Measurements from ENCODE around the gene GPT2. TPM values are rescaled to one million over a fixed set of nuclear protein-coding genes. Genes with fewer than 3 reads are reported as not detected.

The GPT2 gene
- polyA plus RNA-seq, 3 donors: 0.98 to 1.5 (median 1.4) TPM

DNA sequence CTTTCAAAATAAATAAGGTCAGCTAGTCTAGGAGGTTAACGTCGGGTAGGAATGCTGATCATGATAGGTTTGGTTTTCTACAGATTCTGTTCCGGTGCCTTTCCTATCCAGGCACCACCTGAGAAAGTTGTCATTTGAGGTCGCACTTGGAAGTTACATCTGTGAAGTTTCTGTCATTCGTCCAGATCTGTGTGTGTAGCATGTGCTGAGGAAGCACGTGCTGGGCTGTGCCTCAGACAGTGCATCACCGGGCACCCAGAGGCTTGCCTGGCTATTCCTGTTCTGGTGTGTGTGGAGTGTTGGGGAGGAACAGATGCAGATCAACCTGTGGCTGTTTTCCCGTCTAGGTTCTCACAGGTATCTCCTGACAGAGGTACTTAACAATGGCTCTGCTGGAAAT lies 46.7 kb downstream of the GPT2 start:
- Histone ChIP-seq H3K36me3 (replicated peaks in 1 of 2; ENCODE audit: control insufficient read depth in 1 of 2, insufficient read depth in 2 of 2, low read length in 2 of 2) (peaks cover 6 to 17% of the 10 kb centered on the region in 2 donors), H2AFZ (ENCODE audit: insufficient read depth, low read depth, low read length, poor library complexity, severe bottlenecking) (no peak overlapping the region), H3K4me3 (replicated peaks in 1 of 3; ENCODE audit: low read depth in 2 of 3, low read length in 3 of 3) (no peak overlapping the region), H3K27ac (ENCODE audit: low read depth in 1 of 2, low read length in 2 of 2) (no peak overlapping the region), H3K9ac (ENCODE audit: insufficient read depth, low read length, poor library complexity, severe bottlenecking) (no peak overlapping the region), H3K4me1 (ENCODE audit: control insufficient read depth in 1 of 2, insufficient read depth in 2 of 2, low read length in 2 of 2) (peaks cover 4 to 13% of the 10 kb centered on the region in 2 donors), H3K4me2 (replicated peaks; ENCODE audit: extremely low read depth, low read length, poor library complexity, severe bottlenecking) (no peak overlapping the region), H3K27me3 (ENCODE audit: control insufficient read depth in 2 of 2, insufficient read depth in 2 of 2, low read length in 2 of 2) (no peaks in the 10 kb centered on the region), H3K9me3 (replicated peaks in 1 of 2; ENCODE audit: control insufficient read depth in 1 of 2, insufficient read depth in 1 of 2, low read length in 2 of 2) (no peaks in the 10 kb centered on the region), H3K79me2 (ENCODE audit: insufficient read depth, low read length) (no peaks in the 10 kb centered on the region), H4K20me1 (ENCODE audit: insufficient read depth, low read length) (no peaks in the 10 kb centered on the region)
- H3K4me1 Mint-ChIP-seq: peaks cover 10% of the 10 kb centered on the region
- no peak overlapping the region for H3K27ac Mint-ChIP-seq
- intact Hi-C loops (cut with micrococcal nuclease): no loop called here
- TF ChIP-seq, protein P1, sequence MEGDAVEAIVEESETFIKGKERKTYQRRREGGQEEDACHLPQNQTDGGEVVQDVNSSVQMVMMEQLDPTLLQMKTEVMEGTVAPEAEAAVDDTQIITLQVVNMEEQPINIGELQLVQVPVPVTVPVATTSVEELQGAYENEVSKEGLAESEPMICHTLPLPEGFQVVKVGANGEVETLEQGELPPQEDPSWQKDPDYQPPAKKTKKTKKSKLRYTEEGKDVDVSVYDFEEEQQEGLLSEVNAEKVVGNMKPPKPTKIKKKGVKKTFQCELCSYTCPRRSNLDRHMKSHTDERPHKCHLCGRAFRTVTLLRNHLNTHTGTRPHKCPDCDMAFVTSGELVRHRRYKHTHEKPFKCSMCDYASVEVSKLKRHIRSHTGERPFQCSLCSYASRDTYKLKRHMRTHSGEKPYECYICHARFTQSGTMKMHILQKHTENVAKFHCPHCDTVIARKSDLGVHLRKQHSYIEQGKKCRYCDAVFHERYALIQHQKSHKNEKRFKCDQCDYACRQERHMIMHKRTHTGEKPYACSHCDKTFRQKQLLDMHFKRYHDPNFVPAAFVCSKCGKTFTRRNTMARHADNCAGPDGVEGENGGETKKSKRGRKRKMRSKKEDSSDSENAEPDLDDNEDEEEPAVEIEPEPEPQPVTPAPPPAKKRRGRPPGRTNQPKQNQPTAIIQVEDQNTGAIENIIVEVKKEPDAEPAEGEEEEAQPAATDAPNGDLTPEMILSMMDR (IDR thresholded peaks at IDR 0.05): no peak
- no peaks in the 10 kb centered on the region for H3K9me3 Mint-ChIP-seq
- WGBS (ENCODE audit: insufficient coverage): 95% methylated on average over 6 of the region's 8 CpGs
- no peak overlapping the region for H3K4me3 Mint-ChIP-seq
- peaks cover 14 to 20% of the 10 kb centered on the region in 2 donors for H3K36me3 Mint-ChIP-seq
- peaks cover 2 to 6% (median 2%) of the 10 kb centered on the region in 3 donors for H3K27me3 Mint-ChIP-seq (ENCODE audit: low read depth in 3 of 3)
- DNase-seq: no peak

DNA sequence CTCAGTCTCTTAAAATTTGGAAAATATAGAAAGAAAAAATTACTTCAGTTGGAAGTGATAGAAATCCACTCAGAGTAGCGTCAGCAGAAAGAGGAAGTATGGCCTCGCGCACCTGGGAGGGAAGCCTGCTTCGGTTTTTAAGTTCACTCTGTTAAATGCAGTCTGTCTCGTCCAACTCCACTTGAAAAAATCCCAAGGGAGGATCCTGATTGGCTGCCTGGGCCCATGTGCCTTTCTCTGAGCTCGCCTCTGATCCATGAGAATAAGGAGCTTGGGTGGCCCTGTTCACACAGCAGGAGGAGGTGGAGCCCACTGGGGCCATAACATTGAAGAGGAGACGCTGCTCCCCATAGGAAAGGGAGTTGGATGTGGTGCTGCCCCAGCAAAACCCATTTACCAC lies 48.6 kb downstream of the GPT2 start:
- TF ChIP-seq, protein P1 (IDR thresholded peaks at IDR 0.05): no peak
- H3K27me3 Mint-ChIP-seq (ENCODE audit: low read depth in 3 of 3): peaks cover 2 to 8% (median 2%) of the 10 kb centered on the region in 3 donors
- peaks cover 10% of the 10 kb centered on the region for H3K4me1 Mint-ChIP-seq
- H3K4me3 Mint-ChIP-seq: peak overlapping the region in 1 of 2 donors; percentile 55
- no peak overlapping the region for H3K27ac ChIP-seq (ENCODE audit: low read depth in 1 of 2, low read length in 2 of 2)
- 8% methylated on average over 5 of the region's 7 CpGs for WGBS (ENCODE audit: insufficient coverage)
- H4K20me1 ChIP-seq (ENCODE audit: insufficient read depth, low read length): no peaks in the 10 kb centered on the region
- H3K79me2 ChIP-seq (ENCODE audit: insufficient read depth, low read length): no peaks in the 10 kb centered on the region
- H3K4me1 ChIP-seq (ENCODE audit: control insufficient read depth in 1 of 2, insufficient read depth in 2 of 2, low read length in 2 of 2): peaks cover 4 to 13% of the 10 kb centered on the region in 2 donors
- peak in 2 of 3 donors; percentile 17 to 26 for DNase-seq
- no peak overlapping the region for H3K9ac ChIP-seq (ENCODE audit: insufficient read depth, low read length, poor library complexity, severe bottlenecking)
- no peak overlapping the region for H3K4me3 ChIP-seq (replicated peaks in 1 of 3; ENCODE audit: low read depth in 2 of 3, low read length in 3 of 3)
- intact Hi-C loops (cut with micrococcal nuclease): no loop called here
- H3K9me3 ChIP-seq (replicated peaks in 1 of 2; ENCODE audit: control insufficient read depth in 1 of 2, insufficient read depth in 1 of 2, low read length in 2 of 2): no peaks in the 10 kb centered on the region
- no peaks in the 10 kb centered on the region for H3K27me3 ChIP-seq (ENCODE audit: control insufficient read depth in 2 of 2, insufficient read depth in 2 of 2, low read length in 2 of 2)
- peaks cover 5 to 8% of the 10 kb centered on the region in 2 donors for H3K36me3 Mint-ChIP-seq
- H2AFZ ChIP-seq (ENCODE audit: insufficient read depth, low read depth, low read length, poor library complexity, severe bottlenecking): no peak overlapping the region
- peaks cover 0 to 1% of the 10 kb centered on the region in 2 donors for H3K36me3 ChIP-seq (replicated peaks in 1 of 2; ENCODE audit: control insufficient read depth in 1 of 2, insufficient read depth in 2 of 2, low read length in 2 of 2)
- H3K4me2 ChIP-seq (replicated peaks; ENCODE audit: extremely low read depth, low read length, poor library complexity, severe bottlenecking): no peak overlapping the region
- no peaks in the 10 kb centered on the region for H3K9me3 Mint-ChIP-seq
- H3K27ac Mint-ChIP-seq: no peak overlapping the region
